MM.1S (cell line): ENCODE measurements around the gene SFSWAP.

ENCODE experiments used
- CTCF ChIP-seq: fragments of 300-600 bp; sonication (generic); IDR thresholded peaks from 2 replicates; pipeline ENCODE4 v1.5.1; 2016; ENCODE audit warnings: antibody characterized with exemption, low read length, mixed read lengths
- EZH2 ChIP-seq: fragments of 300-600 bp; sonication (generic); optimal IDR thresholded peaks from 2 replicates; pipeline ENCODE3; 2017; ENCODE audit warnings: low read depth, mild to moderate bottlenecking, antibody characterized with exemption, low read length, mixed read lengths
- EZH2phosphoT487 ChIP-seq: fragments of 300-600 bp; sonication (generic); IDR thresholded peaks from 2 replicates; pipeline ENCODE4 v1.6.1; 2018; ENCODE audit warnings: antibody characterized with exemption, low read length

- no peak for TF ChIP-seq CTCF
- no peak for TF ChIP-seq EZH2
- no peak for TF ChIP-seq EZH2phosphoT487
These were observed 22.1 kb upstream of the SFSWAP start for GRCh38 chr12:131688845-131689154.
